ENCODE results near the gene STK32C. TPM values are rescaled to one million over a fixed set of nuclear protein-coding genes. Genes with fewer than 3 reads are reported as not detected.

Gene STK32C
- total RNA-seq, 4 donors from 2014 or later, result 3.7 to 13.9 (median 6.7) TPM

DNA sequence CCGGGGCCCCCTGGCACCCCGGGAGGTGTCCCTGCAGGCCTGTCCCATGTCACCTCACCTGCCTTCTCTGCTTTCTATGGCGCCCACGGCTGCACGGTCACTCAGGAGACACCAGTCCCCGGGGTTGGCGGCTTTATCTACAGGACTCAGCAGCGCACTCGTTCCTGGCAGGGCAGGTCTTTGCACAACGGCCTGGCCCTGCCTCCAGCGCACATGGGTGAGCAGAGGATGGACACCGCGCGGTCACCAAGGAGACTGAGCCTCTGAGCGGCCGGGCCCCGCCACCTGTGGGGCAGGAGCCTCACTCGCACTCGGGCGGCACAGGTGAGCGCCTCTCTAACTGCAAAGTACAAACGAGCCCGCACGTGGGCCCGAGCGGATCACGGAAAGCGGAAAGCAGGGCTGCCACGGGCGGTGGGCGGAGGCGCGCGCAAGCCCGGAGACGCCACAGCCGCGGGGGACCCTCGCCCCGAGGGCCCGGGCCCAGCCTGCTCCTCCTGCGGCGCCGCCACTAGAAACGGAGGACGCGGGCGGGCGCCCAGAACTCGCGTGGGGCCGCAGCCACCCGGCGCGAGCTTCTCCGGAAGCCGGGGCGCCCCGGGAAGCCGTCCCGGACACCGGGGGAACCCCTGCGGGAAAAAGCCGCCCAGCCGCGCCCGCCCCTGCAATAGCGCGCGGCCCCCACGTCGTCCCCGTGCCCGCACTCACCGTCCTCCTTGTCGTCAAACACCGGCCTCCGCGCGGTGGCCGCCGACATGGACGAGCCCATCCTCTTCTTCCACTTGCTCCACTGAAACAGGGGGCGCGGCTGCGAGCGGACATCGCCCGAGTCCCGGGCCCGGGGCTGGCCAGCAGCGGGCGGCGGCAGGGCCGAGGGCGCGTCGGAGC is 642 bp downstream of the STK32C start:
- ATAC-seq, result peak in 1 of 2 donors; percentile 24
- H3K27ac ChIP-seq, result no peak overlapping the region
- intact Hi-C loops (cut with DNase I; ENCODE audit: low total_unique reads), result no loop called here

DNA sequence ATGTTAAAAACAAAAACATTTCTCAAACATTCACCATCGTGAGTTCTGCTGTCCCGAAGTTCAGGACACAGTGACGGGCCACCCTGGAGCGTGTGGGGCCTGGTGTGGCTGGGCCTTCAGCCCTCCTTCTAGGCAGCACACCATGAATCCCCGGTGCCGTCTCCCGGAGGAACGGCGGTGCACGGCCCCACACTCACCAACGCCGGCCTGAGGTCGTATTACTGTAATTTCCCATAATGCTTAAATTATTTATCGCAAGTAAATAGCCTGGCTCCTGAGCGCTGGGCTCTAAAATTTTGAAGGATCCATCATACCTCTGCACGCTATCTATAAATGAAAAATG is 1.4 kb downstream of the STK32C start:
- H3K9me3 ChIP-seq, result no peaks in the 10 kb centered on the region
- in situ Hi-C loops (cut with MboI; ENCODE audit: low sequenced_read_pairs in 4 of 4) (no loop called here), intact Hi-C loops (cut with DNase I; ENCODE audit: low total_unique reads) (no loop called here)
- H3K27ac ChIP-seq, result no peak overlapping the region
- DNase-seq (no peak), ATAC-seq (no peak)
- H3K36me3 ChIP-seq, result no peaks in the 10 kb centered on the region
- H3K27me3 ChIP-seq, result peaks cover 7 to 14% (median 12%) of the 10 kb centered on the region in 3 donors
- H3K4me1 ChIP-seq, result peaks cover 0 to 14% of the 10 kb centered on the region in 2 donors
- TF ChIP-seq, protein P1, sequence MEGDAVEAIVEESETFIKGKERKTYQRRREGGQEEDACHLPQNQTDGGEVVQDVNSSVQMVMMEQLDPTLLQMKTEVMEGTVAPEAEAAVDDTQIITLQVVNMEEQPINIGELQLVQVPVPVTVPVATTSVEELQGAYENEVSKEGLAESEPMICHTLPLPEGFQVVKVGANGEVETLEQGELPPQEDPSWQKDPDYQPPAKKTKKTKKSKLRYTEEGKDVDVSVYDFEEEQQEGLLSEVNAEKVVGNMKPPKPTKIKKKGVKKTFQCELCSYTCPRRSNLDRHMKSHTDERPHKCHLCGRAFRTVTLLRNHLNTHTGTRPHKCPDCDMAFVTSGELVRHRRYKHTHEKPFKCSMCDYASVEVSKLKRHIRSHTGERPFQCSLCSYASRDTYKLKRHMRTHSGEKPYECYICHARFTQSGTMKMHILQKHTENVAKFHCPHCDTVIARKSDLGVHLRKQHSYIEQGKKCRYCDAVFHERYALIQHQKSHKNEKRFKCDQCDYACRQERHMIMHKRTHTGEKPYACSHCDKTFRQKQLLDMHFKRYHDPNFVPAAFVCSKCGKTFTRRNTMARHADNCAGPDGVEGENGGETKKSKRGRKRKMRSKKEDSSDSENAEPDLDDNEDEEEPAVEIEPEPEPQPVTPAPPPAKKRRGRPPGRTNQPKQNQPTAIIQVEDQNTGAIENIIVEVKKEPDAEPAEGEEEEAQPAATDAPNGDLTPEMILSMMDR (IDR thresholded peaks at IDR 0.05 in 4 of 5, conservative IDR thresholded peaks at IDR 0.05 in 1 of 5), result no peak
- TF ChIP-seq POLR2A (IDR thresholded peaks at IDR 0.05), result no peak
- no peak overlapping the region for H3K4me3 ChIP-seq

More for the DNA sequence above, 642 bp downstream of the STK32C start:
- Histone ChIP-seq H3K9me3 (no peaks in the 10 kb centered on the region), H3K4me1 (peaks cover 0 to 14% of the 10 kb centered on the region in 2 donors), H3K36me3 (no peaks in the 10 kb centered on the region), H3K27me3 (peaks cover 7 to 14% (median 12%) of the 10 kb centered on the region in 3 donors), H3K4me3 (peak overlapping the region; percentile 62 to 91 (median 78))
- in situ Hi-C loops (cut with MboI; ENCODE audit: low sequenced_read_pairs in 4 of 4), result no loop called here
- no peak for TF ChIP-seq POLR2A (IDR thresholded peaks at IDR 0.05)
- TF ChIP-seq, protein P1 (IDR thresholded peaks at IDR 0.05 in 4 of 5, conservative IDR thresholded peaks at IDR 0.05 in 1 of 5), result no peak
- DNase-seq, result peak in 1 of 2 donors; percentile 39

GRCh38 chr10:132305654-132306342 is 2.0 kb downstream of the STK32C start:
- intact Hi-C loops (cut with DNase I; ENCODE audit: low total_unique reads), result no loop called here
- DNase-seq (no peak), ATAC-seq (no peak)
- H3K9me3 ChIP-seq, result no peaks in the 10 kb centered on the region
- in situ Hi-C loops (cut with MboI; ENCODE audit: low sequenced_read_pairs in 4 of 4), result no loop called here
- peaks cover 7 to 14% (median 12%) of the 10 kb centered on the region in 3 donors for H3K27me3 ChIP-seq
- TF ChIP-seq, protein P1 (IDR thresholded peaks at IDR 0.05 in 4 of 5, conservative IDR thresholded peaks at IDR 0.05 in 1 of 5), result no peak
- TF ChIP-seq POLR2A (IDR thresholded peaks at IDR 0.05), result no peak
- peaks cover 0 to 14% of the 10 kb centered on the region in 2 donors for H3K4me1 ChIP-seq
- H3K36me3 ChIP-seq, result no peaks in the 10 kb centered on the region
- no peak overlapping the region for H3K4me3 ChIP-seq
- no peak overlapping the region for H3K27ac ChIP-seq

DNA sequence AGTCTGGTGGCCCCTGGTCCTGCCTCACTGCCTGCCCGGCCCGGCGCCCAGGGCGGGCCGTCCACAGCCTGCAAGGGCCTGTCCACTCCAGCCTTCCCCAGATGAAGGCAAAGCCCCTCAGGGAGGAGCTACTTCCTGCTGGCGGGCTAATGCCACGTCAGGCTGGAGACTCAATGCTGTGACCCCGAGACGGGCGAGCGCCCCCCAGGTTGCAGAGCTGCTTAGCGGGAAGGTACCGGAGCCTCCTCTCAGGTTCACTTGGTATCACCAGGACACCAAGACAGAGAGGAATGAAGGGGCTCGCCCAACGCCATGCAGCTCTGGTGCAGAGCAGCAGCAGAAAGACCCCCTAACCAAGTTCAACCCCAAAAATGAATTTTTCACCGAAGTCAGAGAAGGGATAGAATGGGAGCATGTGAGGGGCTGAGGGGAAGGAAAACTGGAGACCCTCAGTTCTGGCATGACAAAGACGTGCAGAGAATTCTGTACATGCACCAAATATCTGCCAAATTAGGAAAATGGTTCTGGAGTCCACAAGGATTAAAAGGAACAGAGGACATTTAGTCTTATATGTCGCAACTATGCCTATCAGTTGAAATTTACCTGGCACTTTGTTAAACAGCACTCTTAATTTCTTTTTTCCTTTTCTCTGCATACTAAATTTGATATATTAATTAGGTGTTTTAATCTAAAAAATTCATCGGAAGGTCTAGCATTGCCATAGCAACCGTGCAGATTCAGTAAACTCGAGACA is 2.8 kb downstream of the STK32C start:
- peaks cover 7 to 14% (median 12%) of the 10 kb centered on the region in 3 donors for H3K27me3 ChIP-seq
- DNase-seq (no peak), ATAC-seq (no peak)
- no peak overlapping the region for H3K27ac ChIP-seq
- H3K9me3 ChIP-seq, result no peaks in the 10 kb centered on the region
- intact Hi-C loops (cut with DNase I; ENCODE audit: low total_unique reads), result no loop called here
- no peaks in the 10 kb centered on the region for H3K36me3 ChIP-seq
- H3K4me1 ChIP-seq, result peaks cover 0 to 14% of the 10 kb centered on the region in 2 donors
- in situ Hi-C loops (cut with MboI; ENCODE audit: low sequenced_read_pairs in 4 of 4), result no loop called here
- TF ChIP-seq, protein P1 (IDR thresholded peaks at IDR 0.05 in 4 of 5, conservative IDR thresholded peaks at IDR 0.05 in 1 of 5), result no peak
- no peak for TF ChIP-seq POLR2A (IDR thresholded peaks at IDR 0.05)
- H3K4me3 ChIP-seq, result no peak overlapping the region

Measured in gastrocnemius medialis (tissue), 4 donors.